Measurements from ENCODE around the gene DCAF5.

Gene DCAF5

DNA sequence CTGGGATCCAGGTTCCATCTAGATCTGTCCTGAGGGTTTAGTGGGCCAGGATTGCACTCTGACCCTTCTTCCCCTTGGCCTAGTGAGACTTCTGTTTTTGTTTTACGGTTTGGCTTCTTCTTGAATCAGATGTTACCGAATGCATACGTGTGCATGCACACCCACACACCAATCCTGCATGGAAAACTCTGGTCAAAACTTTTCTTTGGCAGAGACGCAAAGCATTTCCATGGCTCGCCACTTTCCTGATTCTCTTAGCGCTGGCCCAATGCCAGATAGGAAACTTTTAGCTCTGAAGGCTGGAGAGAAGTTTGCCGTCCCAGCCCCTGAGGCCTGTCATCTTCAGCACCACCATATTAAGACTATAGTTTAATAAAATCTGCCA is 106.5 kb downstream of the DCAF5 start:
- Histone ChIP-seq H3K4me1 (peaks cover 16% of the 10 kb centered on the region), H3K36me3 (replicated peaks) (no peaks in the 10 kb centered on the region), H3K27me3 (ENCODE audit: low read depth) (peaks cover 5% of the 10 kb centered on the region; the same call in 1 of the 2 replicates), H3K9me3 (no peaks in the 10 kb centered on the region), H3K4me3 (no peak overlapping the region)
- no peak for DNase-seq (ENCODE audit: low spot score in 2 of 2)
- in situ Hi-C loops (cut with MboI; ENCODE audit: low sequenced_read_pairs): no loop called here

DNA sequence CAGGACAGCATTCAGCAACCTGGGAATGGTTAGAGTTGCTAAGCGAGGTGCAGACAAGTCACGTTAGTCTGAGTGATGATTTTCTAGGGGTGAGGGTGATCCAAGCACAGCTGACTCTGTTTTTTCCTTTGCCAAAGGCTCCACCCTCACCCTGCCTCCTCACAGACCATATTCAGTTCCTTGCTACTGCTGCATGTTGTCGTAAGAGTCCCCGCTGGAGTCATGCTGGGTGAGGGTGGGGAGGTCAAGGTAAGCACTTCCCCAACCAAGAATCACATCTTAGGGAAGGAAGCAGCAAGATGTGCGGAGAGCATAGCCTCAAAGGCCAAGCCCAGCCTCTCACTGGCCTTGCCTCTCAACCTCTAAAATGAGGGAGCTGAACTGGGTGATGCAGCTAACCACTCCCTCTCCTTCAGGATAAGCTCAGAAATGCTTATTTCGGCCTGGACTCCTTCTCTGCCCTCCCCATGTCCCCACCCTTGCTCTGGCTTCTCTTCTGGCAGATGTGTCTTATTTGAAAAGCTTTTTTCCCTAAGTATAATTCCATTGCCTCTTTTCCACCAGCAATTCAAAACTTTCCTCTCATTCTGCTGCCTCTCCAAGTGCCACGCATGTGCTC is 107.0 kb downstream of the DCAF5 start:
- H3K27me3 ChIP-seq (ENCODE audit: low read depth): peaks cover 7% of the 10 kb centered on the region; the same call in 1 of the 2 replicates
- DNase-seq (ENCODE audit: low spot score in 2 of 2): no peak
- no peaks in the 10 kb centered on the region for H3K9me3 ChIP-seq
- no peak overlapping the region for H3K4me3 ChIP-seq
- peaks cover 12% of the 10 kb centered on the region for H3K4me1 ChIP-seq
- in situ Hi-C loops (cut with MboI; ENCODE audit: low sequenced_read_pairs): no loop called here
- H3K36me3 ChIP-seq (replicated peaks): no peaks in the 10 kb centered on the region

- Histone ChIP-seq H3K27me3 (ENCODE audit: low read depth) (peaks cover 7% of the 10 kb centered on the region; the same call in 1 of the 2 replicates), H3K9me3 (no peaks in the 10 kb centered on the region), H3K4me1 (peaks cover 5% of the 10 kb centered on the region; the same call in 1 of the 2 replicates), H3K4me3 (no peak overlapping the region), H3K36me3 (replicated peaks) (no peaks in the 10 kb centered on the region)
- in situ Hi-C loops (cut with MboI; ENCODE audit: low sequenced_read_pairs): no loop called here
- no peak for DNase-seq (ENCODE audit: low spot score in 2 of 2)
Measured at GRCh38 chr14:69044965-69045555, 107.9 kb downstream of the DCAF5 start.

- Histone ChIP-seq H3K4me3 (no peak overlapping the region), H3K4me1 (peaks cover 5% of the 10 kb centered on the region; the same call in 1 of the 2 replicates), H3K27me3 (ENCODE audit: low read depth) (peaks cover 7% of the 10 kb centered on the region; the same call in 1 of the 2 replicates), H3K36me3 (replicated peaks) (no peaks in the 10 kb centered on the region), H3K9me3 (no peaks in the 10 kb centered on the region)
- no peak for DNase-seq (ENCODE audit: low spot score in 2 of 2)
- in situ Hi-C loops (cut with MboI; ENCODE audit: low sequenced_read_pairs): no loop called here
Measured at GRCh38 chr14:69044296-69044695, 108.6 kb downstream of the DCAF5 start.

GRCh38 chr14:69043596-69044260 is 109.2 kb downstream of the DCAF5 start:
- in situ Hi-C loops (cut with MboI; ENCODE audit: low sequenced_read_pairs): no loop called here
- no peaks in the 10 kb centered on the region for H3K9me3 ChIP-seq
- H3K36me3 ChIP-seq (replicated peaks): no peaks in the 10 kb centered on the region
- peaks cover 5% of the 10 kb centered on the region; the same call in 1 of the 2 replicates for H3K4me1 ChIP-seq
- no peak overlapping the region for H3K4me3 ChIP-seq
- DNase-seq (ENCODE audit: low spot score in 2 of 2): no peak
- peaks cover 7% of the 10 kb centered on the region; the same call in 1 of the 2 replicates for H3K27me3 ChIP-seq (ENCODE audit: low read depth)

DNA sequence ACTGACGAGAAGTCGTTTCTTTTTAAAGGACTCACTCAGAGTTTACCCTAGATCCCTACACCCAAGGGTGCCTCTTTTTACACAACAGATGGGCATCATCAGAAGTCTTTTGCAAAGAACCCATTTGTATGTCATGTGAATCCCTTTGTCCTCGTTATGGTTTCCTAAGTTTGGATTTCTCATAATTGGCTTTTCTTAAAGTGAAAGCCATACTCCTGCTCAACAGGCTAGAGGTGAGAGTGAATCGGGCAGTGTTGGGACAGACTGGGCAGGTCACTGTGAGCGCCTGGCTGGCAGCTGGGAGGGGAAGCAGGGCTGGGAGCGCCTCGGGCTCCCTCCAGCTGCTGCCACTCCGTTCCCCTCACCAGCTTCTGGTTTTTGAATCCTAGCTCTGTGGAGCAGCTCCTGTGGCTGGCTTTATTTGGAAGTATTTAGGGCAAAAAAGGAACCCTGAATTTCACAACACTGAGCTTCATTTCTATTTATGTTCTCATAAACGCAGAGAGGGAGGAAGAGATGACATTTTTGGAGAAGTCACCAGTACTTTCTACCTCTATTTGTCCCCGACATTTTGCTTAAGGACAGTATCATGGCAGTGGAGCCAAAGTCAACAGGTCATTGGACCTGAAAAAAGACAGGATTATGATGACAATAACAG is 110.0 kb downstream of the DCAF5 start:
- H3K27me3 ChIP-seq (ENCODE audit: low read depth): peaks cover 7% of the 10 kb centered on the region; the same call in 1 of the 2 replicates
- no peak for DNase-seq (ENCODE audit: low spot score in 2 of 2)
- in situ Hi-C loops (cut with MboI; ENCODE audit: low sequenced_read_pairs): no loop called here
- no peak overlapping the region for H3K4me3 ChIP-seq
- H3K36me3 ChIP-seq (replicated peaks): no peaks in the 10 kb centered on the region
- peaks cover 5% of the 10 kb centered on the region for H3K4me1 ChIP-seq
- H3K9me3 ChIP-seq: no peaks in the 10 kb centered on the region

DNA sequence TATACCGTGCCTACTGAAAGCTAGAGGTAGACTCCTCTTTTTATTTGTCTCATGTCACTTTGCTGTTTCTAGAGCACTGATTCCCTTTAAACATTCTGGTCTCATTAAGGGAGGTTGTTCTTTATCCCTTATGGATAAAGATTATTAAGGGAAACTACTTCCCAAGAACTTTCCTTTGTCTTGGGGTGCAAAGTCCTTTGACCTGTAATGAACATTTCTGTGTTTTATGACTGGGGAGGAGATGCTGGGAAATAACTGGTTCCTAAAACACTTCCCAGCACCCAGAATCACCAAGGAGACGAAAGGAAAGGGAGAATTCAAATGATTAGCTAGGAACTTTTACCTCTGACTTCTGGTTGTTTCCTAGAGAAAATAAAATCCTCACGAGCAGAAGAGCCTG is 110.6 kb downstream of the DCAF5 start:
- Histone ChIP-seq H3K9me3 (no peaks in the 10 kb centered on the region), H3K36me3 (replicated peaks) (no peaks in the 10 kb centered on the region), H3K4me3 (no peak overlapping the region), H3K27me3 (ENCODE audit: low read depth) (peaks cover 7% of the 10 kb centered on the region; the same call in 1 of the 2 replicates), H3K4me1 (peaks cover 9% of the 10 kb centered on the region)
- no peak for DNase-seq (ENCODE audit: low spot score in 2 of 2)
- in situ Hi-C loops (cut with MboI; ENCODE audit: low sequenced_read_pairs): no loop called here

- H3K36me3 ChIP-seq (replicated peaks): no peaks in the 10 kb centered on the region
- H3K4me1 ChIP-seq: peaks cover 9% of the 10 kb centered on the region
- in situ Hi-C loops (cut with MboI; ENCODE audit: low sequenced_read_pairs): no loop called here
- H3K27me3 ChIP-seq (ENCODE audit: low read depth): peaks cover 7% of the 10 kb centered on the region; the same call in 1 of the 2 replicates
- no peaks in the 10 kb centered on the region for H3K9me3 ChIP-seq
- no peak overlapping the region for H3K4me3 ChIP-seq
- DNase-seq (ENCODE audit: low spot score in 2 of 2): no peak
Measured at GRCh38 chr14:69041783-69042182, 111.1 kb downstream of the DCAF5 start.

- in situ Hi-C loops (cut with MboI; ENCODE audit: low sequenced_read_pairs): no loop called here
- DNase-seq (ENCODE audit: low spot score in 2 of 2): no peak
- no peaks in the 10 kb centered on the region for H3K9me3 ChIP-seq
- H3K4me3 ChIP-seq: no peak overlapping the region
- H3K27me3 ChIP-seq (ENCODE audit: low read depth): peaks cover 7% of the 10 kb centered on the region; the same call in 1 of the 2 replicates
- peaks cover 9% of the 10 kb centered on the region for H3K4me1 ChIP-seq
- no peaks in the 10 kb centered on the region for H3K36me3 ChIP-seq (replicated peaks)
Measured at GRCh38 chr14:69040353-69040752, 112.6 kb downstream of the DCAF5 start.

DNA sequence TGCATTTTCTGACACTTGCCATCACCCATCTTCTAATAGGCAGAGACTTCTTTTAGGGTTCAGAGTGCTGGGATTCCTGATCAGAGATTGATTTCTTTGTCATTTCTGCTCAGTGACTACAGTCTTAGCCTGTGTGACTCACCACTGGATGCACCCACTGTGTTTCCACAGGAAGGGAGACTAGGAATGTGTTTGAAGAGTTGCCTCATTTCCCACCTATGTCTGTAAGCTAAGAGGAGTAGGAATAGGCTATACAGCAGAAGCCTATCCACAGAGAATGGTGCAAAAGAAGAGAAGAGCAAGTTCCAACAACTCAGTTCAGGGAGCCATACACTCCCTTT is 113.7 kb downstream of the DCAF5 start:
- Histone ChIP-seq H3K4me1 (peaks cover 9% of the 10 kb centered on the region), H3K27me3 (ENCODE audit: low read depth) (peaks cover 7% of the 10 kb centered on the region; the same call in 1 of the 2 replicates), H3K9me3 (no peaks in the 10 kb centered on the region), H3K4me3 (no peak overlapping the region), H3K36me3 (replicated peaks) (no peaks in the 10 kb centered on the region)
- in situ Hi-C loops (cut with MboI; ENCODE audit: low sequenced_read_pairs): no loop called here
- no peak for DNase-seq (ENCODE audit: low spot score in 2 of 2)

GRCh38 chr14:69038455-69039287 is 114.2 kb downstream of the DCAF5 start:
- Histone ChIP-seq H3K9me3 (no peaks in the 10 kb centered on the region), H3K4me1 (peaks cover 9% of the 10 kb centered on the region), H3K4me3 (no peak overlapping the region), H3K36me3 (replicated peaks) (no peaks in the 10 kb centered on the region), H3K27me3 (ENCODE audit: low read depth) (peaks cover 7% of the 10 kb centered on the region; the same call in 1 of the 2 replicates)
- no peak for DNase-seq (ENCODE audit: low spot score in 2 of 2)
- in situ Hi-C loops (cut with MboI; ENCODE audit: low sequenced_read_pairs): no loop called here

DNA sequence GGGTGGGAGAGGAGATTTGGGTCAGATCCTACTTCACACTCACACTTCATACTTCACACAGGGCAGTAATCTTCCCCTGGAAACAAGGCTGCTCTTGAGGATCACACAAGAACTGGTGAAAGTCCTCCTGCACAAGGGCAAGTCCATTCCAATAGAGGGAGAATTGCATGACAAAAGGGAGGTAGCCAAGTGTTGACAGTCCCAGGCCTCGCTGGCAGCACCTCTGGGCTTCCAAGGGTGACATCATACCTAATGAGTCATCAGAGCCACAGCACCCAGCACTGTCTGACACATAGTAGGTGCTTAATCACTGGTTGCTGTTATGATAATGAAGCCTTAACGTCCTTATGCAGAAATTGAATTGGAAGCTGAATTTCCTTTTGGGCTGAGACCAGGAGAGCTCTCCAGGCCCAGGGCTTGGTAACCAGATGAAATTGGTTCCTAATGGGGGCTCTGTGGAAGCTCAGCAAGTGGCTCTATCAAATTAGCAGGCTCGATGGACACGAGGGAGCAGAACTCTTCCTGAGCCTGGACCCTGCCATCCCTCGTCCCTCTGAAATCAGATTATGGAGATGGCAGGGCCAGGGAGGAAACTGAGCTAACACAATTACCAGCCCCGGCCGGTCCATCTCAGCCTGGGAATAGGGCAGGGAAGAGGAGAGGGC is 115.0 kb downstream of the DCAF5 start:
- H3K4me3 ChIP-seq: no peak overlapping the region
- in situ Hi-C loops (cut with MboI; ENCODE audit: low sequenced_read_pairs): no loop called here
- no peaks in the 10 kb centered on the region for H3K9me3 ChIP-seq
- H3K27me3 ChIP-seq (ENCODE audit: low read depth): peaks cover 4% of the 10 kb centered on the region; the same call in 1 of the 2 replicates
- peak in 1 of 2 experiments; percentile 12 for DNase-seq (ENCODE audit: low spot score in 2 of 2)
- peaks cover 9% of the 10 kb centered on the region for H3K4me1 ChIP-seq
- no peaks in the 10 kb centered on the region for H3K36me3 ChIP-seq (replicated peaks)

Measured in HAP-1 (cell line).